Choroid plexus epithelial cell (primary cell): ENCODE data around the gene ENOX2.

Source experiments
- DNase-seq: peaks from one replicate; pipeline ENCODE4 v3.0.0-alpha.2; 2010; ENCODE audit warnings: low read depth
- H3K4me3 ChIP-seq: 2 replicates; pipeline ENCODE4 v1.5.1; 2011; ENCODE audit warnings: low read depth, mild to moderate bottlenecking, control low read depth, low read length, moderate library complexity
- TF ChIP-seq, protein P1 (sequence below): conservative IDR thresholded peaks from 2 replicates; pipeline ENCODE4 v1.5.1; 2011; ENCODE audit warnings: low read depth, mild to moderate bottlenecking, control low read depth, inconsistent platforms, low read length, moderate library complexity

The ENOX2 gene

DNA sequence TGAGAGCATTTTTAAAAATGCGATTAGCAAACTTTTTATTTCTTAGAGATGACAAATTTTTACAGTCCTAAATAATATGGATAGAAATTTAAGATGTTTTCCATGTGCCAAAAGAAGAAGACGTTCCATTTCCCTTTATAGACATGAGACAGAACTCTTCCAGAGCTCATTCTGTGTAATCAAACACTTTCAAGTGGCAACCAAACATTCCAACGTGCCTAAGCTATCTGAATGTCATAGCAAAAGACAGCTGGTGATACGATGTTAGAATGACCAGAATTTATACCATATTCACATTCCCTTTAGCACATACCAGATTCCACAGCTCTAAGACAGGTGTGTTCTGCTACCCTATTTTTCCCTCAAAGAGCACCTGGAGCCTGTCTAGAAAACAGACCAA, 133.2 kb downstream of the ENOX2 start:
- TF ChIP-seq, protein P1, sequence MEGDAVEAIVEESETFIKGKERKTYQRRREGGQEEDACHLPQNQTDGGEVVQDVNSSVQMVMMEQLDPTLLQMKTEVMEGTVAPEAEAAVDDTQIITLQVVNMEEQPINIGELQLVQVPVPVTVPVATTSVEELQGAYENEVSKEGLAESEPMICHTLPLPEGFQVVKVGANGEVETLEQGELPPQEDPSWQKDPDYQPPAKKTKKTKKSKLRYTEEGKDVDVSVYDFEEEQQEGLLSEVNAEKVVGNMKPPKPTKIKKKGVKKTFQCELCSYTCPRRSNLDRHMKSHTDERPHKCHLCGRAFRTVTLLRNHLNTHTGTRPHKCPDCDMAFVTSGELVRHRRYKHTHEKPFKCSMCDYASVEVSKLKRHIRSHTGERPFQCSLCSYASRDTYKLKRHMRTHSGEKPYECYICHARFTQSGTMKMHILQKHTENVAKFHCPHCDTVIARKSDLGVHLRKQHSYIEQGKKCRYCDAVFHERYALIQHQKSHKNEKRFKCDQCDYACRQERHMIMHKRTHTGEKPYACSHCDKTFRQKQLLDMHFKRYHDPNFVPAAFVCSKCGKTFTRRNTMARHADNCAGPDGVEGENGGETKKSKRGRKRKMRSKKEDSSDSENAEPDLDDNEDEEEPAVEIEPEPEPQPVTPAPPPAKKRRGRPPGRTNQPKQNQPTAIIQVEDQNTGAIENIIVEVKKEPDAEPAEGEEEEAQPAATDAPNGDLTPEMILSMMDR = no peak
- no peak for DNase-seq
- H3K4me3 ChIP-seq = no peak overlapping the region

- H3K4me3 ChIP-seq = no peak overlapping the region
- TF ChIP-seq, protein P1 = no peak
- DNase-seq = no peak
Measured at GRCh38 chrX:130758072-130758471, 144.9 kb downstream of the ENOX2 start.

- TF ChIP-seq, protein P1 = no peak
- H3K4me3 ChIP-seq = no peak overlapping the region
- DNase-seq = no peak
Measured at GRCh38 chrX:130756233-130756632, 146.8 kb downstream of the ENOX2 start.

DNA sequence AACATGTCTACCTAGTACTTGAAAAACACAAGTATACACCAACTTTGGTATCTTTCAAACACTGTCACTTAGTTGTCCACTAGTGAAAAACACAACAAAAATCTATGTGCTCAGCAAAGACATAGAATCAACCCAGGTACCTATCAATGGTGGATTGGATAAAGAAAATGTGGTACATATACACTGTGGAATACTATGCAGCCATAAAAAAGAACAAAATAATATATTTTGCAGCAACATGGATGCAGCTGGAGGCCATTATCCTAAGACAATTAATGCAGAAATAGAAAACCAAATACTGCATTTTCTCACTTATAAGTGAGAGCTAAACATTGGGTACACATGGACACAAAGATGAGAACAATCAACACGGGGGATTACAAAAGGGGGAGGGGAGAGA, 148.7 kb downstream of the ENOX2 start:
- no peak overlapping the region for H3K4me3 ChIP-seq
- TF ChIP-seq, protein P1 = no peak
- DNase-seq = no peak

- no peak overlapping the region for H3K4me3 ChIP-seq
- peak; percentile 19 for DNase-seq
- TF ChIP-seq, protein P1 = no peak
Measured at GRCh38 chrX:130746709-130747342, 156.2 kb downstream of the ENOX2 start.

DNA sequence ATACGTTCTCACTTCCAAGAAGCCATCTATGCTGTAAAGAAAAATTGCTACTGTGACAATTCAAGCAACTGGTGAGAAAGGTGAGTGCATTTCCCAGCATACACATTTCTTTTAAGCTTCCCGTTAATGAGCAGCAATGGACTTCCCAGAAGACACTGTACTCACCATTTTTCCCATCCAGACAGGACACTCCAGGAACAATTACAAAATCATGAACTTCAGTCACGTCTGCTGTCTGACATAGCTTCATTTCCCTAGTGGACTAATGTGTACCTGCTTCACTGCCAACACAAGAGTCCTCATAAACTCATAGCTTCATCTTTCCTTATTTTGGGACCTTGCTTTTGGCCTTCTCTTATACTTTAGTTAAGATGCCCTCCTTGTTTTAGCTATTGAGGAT, 156.9 kb downstream of the ENOX2 start:
- H3K4me3 ChIP-seq = no peak overlapping the region
- TF ChIP-seq, protein P1 = no peak
- no peak for DNase-seq

- no peak for DNase-seq
- H3K4me3 ChIP-seq = no peak overlapping the region
- TF ChIP-seq, protein P1 = no peak
Measured at GRCh38 chrX:130741584-130741983, 161.4 kb downstream of the ENOX2 start.
